ENCODE data around the gene ARMC6.
"Not testable (repeated sequence)": the region's sequence is repeated elsewhere in the genome, so short reads cannot be mapped to it uniquely, and the experiment has no call there.

Gene ARMC6

GRCh38 chr19:19077103-19077502 is 43.7 kb downstream of the ARMC6 start:
- DNase-seq = no peak

DNA sequence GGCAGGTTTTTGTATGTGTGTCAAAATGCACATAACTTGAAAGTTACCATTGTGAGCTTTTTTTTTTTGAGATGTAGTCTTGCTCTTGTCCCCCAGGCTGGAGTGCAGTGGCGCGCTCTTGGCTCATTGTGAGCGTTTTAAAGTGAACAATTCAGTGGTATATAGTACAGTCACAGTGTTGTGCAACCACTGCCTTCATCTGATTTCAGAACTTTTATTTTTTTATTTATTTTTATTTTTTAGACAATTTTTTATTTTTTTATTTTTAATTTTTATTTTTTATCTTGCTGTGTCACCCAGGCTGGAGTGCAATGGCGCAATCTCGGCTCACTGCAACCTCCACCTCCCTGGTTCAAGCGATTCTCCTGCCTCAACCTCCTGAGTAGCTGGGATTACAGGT is 45.4 kb downstream of the ARMC6 start:
- DNase-seq = no peak

DNA sequence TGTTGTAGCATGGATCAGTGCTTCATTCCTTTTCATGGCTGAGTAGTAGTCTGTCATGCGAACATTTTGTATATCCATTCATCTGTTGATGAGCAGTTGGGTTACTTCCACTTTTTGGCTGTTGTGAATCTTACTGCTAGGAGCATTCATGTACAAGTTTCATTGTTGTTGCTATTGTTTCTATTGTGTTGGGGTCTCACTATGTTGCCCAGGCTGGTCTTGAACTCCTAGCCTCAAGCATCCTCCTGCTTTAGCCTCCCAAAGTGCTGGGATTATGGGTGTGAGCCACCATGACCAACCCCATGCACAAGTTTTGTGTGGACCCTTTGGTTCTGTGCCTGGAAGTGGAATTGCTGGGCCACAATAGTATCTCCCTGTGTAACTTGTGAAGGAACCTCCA is 46.2 kb downstream of the ARMC6 start:
- no peak for DNase-seq

- DNase-seq = no peak
These were observed 48.3 kb downstream of the ARMC6 start for GRCh38 chr19:19081642-19082151.

GRCh38 chr19:19083413-19084178 is 50.2 kb downstream of the ARMC6 start:
- DNase-seq = no peak

DNA sequence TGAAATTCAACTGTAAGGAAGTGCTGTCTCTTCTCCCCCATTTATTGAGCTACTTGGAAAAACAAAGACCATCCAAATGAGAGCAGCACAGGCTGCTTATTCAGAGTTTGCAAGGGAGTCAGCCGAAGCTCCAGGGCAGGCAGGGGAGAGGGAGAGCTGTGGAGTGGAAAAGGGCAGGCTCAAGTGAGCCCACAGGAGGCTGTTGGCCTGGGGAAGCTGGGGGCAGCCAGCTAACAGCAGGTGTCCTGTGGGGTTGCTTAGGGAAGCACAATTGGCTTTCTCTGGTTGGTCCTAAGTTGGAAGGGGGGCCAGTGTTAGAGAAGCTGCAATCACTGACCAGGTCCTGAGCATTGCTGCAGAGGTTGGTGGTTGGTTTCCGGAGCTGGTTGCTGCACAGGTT is 54.3 kb downstream of the ARMC6 start:
- DNase-seq = no peak

- DNase-seq = no peak
These were observed 61.1 kb downstream of the ARMC6 start for GRCh38 chr19:19094513-19094912.

DNA sequence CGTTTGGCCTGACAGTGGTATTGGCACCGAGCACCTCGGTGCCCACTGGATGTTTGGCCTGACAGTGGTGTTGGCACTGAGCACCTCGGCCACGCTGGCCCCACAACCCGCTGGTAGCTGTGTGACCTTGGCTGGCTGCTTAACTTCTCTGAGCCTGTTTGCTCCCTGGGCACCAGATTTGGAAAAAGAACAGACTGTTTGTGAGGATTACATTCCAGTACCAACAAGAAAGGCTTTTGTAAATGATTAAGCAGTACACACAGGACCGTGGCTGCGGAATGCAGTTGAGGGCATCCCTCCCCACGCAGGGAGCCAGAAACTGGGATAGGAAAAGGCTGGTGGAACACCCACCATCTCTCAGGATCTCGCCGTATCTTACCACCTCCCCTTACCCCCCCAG is 62.3 kb downstream of the ARMC6 start:
- no peak for DNase-seq

GRCh38 chr19:19096641-19097627 is 63.5 kb downstream of the ARMC6 start:
- DNase-seq = no peak

DNA sequence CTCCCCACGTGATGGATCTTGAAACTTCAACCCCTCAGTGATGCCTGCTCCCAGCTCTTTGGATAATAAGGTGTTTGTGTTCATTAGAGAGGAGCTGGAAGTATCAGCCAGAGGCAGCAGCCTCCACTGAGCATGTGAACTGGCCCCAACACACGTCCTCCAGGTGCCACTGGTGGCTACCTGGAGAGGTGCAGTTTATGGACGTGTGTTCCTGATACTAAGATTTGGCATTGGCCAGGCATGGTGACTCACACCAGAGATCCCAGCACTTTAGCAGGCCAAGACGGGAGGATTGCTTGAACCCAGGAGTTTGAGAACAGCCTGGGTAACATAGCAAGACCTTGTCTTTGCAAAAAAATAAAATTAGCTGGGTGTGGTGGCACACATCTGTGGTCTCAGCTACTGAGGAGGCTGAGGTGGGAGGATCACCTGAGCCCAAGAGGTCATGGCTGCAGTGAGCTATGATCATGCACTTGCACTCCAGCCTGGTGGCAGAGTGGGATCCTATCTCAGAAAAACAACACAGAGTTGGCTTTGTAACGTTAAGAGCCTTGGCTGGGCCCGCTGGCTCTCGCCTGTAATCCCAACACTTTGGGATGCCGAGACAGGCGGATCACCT is 64.8 kb downstream of the ARMC6 start:
- no peak for DNase-seq

GRCh38 chr19:19098703-19099632 is 65.6 kb downstream of the ARMC6 start:
- DNase-seq = no peak

- DNase-seq = no peak
These were observed 68.1 kb downstream of the ARMC6 start for GRCh38 chr19:19101540-19101939.

DNA sequence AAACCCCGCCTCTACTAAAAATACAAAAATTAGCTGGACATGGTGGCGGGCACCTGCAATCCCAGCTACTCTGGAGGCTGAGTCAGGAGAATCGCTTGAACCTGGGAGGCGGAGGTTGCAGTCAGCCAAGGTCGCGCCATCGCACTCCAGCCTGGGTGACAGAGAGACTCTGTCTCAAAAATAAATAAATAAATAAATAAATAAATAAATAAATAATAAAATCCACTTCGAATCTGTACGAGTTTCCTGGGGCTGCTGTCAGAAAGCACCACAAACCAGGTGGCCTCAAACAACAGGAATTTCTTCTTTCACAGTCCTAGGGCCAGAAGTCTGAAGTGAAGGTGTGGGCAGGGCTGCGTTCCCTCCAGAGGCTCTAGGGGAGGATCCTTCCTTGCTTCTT is 69.2 kb downstream of the ARMC6 start:
- DNase-seq = not testable (repeated sequence)

DNA sequence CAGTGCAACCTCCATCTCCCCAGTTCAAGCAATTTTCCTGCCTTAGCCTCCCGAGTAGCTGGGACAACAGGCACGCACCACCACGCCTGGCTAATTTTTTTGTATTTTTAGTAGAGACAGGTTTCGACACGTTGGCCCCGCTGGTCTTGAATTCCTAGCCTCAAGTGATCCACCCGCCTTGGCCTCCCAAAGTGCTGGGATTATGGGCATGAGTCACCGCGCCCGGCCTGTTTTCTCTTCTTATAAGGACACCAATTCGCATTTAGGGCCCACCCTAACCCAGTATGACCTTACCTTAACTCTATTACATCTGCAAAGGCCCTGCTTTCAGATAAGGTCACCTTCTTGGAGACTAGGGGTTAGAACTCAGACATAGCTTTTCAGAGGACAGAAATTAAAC is 69.8 kb downstream of the ARMC6 start:
- no peak for DNase-seq

DNA sequence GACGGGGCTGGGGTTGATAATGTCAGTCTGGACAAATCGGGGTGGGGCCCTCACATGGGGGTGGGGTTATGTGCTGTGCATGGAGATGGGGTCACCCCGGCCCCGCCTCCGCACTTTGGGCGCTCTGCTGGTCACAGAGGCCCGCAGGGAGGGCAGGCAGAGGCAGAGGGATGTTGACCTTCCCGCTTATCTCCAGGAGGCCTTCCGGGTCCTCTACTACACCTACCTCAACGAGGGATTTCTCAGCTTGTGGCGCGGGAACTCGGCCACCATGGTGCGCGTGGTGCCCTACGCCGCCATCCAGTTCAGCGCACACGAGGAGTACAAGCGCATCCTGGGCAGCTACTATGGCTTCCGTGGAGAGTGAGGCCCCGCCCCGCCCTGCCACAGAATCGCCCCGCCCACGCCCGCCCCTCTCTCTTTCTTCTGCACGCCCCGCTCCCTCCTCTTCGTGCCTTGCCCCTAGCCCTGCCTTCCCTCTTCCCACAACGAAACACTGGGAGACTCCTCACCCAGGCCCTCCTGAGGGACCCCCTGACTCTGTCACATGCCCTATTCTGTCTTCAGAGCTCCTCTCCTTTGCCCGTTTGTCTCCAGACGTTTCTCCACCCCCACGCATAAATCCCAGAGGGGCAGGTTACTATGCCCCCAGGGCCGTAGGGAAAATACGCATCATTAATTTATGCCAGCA is 72.1 kb downstream of the ARMC6 start:
- peak; percentile 51 to 88 for DNase-seq

- peak; percentile 46 to 75 for DNase-seq
These were observed 72.7 kb downstream of the ARMC6 start for GRCh38 chr19:19106056-19106551.

DNA sequence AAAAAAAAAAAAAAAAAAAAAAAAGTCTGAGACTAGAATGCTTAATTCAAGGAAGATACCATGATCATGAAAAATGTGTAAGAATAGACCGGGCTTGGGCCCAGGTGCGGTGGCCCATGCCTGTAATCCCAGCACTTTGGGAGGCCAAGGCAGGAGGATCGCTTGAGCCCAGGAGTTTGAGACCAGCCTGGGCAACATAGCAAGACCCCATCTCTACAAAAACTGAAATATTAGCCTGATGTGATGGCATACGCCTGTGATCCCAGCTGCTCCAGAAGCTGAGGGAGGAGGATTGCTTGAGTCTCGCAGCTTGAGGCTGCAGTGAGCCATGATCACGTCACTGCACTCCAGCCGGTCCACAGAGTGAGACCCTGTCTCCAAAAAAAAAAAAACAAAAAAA is 73.5 kb downstream of the ARMC6 start:
- DNase-seq = not testable (repeated sequence)

- no peak for DNase-seq
These were observed 74.3 kb downstream of the ARMC6 start for GRCh38 chr19:19107654-19108053.
